HG03432 (cell line): Measurements from ENCODE around the gene ZDHHC12.
"Not testable (repeated sequence)": the region's sequence is repeated elsewhere in the genome, so short reads cannot be mapped to it uniquely, and the experiment has no call there.

Source experiments
- ATAC-seq: cut with Tn5 transposase; IDR thresholded peaks from one replicate; pipeline ENCODE4 v1.9.1; 2021; ENCODE audit warnings: mild to moderate bottlenecking, moderate library complexity; ENCODE audit not compliant: unreplicated experiment

ZDHHC12 gene

GRCh38 chr9:128712451-128713410 is 11.2 kb downstream of the ZDHHC12 start:
- no peak for ATAC-seq

GRCh38 chr9:128707446-128707845 is 16.5 kb downstream of the ZDHHC12 start:
- no peak for ATAC-seq

- ATAC-seq: no peak
These were observed 17.1 kb downstream of the ZDHHC12 start for GRCh38 chr9:128706671-128707381.

- ATAC-seq: no peak
These were observed 17.9 kb downstream of the ZDHHC12 start for GRCh38 chr9:128706045-128706444.

GRCh38 chr9:128705051-128705965 is 18.6 kb downstream of the ZDHHC12 start:
- no peak for ATAC-seq

- no peak for ATAC-seq
These were observed 19.6 kb downstream of the ZDHHC12 start for GRCh38 chr9:128704356-128704670.

GRCh38 chr9:128703616-128704355 is 20.1 kb downstream of the ZDHHC12 start:
- ATAC-seq: no peak

GRCh38 chr9:128702949-128703615 is 20.8 kb downstream of the ZDHHC12 start:
- peak; percentile 16 for ATAC-seq

GRCh38 chr9:128702445-128702948 is 21.4 kb downstream of the ZDHHC12 start, which contains the start of gene PKN3:
Gene PKN3, plus strand, starts transcription at chr9:128702503. Its CDS starts 413 bp downstream, at chr9:128702916.
- peak; percentile 76 for ATAC-seq

- no peak for ATAC-seq
These were observed 22.6 kb downstream of the ZDHHC12 start for GRCh38 chr9:128701227-128701854.

GRCh38 chr9:128699096-128699795 is 24.7 kb downstream of the ZDHHC12 start:
- not testable (repeated sequence) for ATAC-seq

- no peak for ATAC-seq
These were observed 26.8 kb downstream of the ZDHHC12 start for GRCh38 chr9:128696923-128697707.

GRCh38 chr9:128694344-128694743 is 29.6 kb downstream of the ZDHHC12 start:
- ATAC-seq: no peak

- not testable (repeated sequence) for ATAC-seq
These were observed 30.2 kb downstream of the ZDHHC12 start for GRCh38 chr9:128693738-128694137.

GRCh38 chr9:128690684-128691034 is 33.3 kb downstream of the ZDHHC12 start:
- no peak for ATAC-seq

GRCh38 chr9:128689820-128690683 is 33.9 kb downstream of the ZDHHC12 start:
- ATAC-seq: peak; percentile 7

GRCh38 chr9:128689293-128689774 is 34.6 kb downstream of the ZDHHC12 start:
- peak; percentile 19 for ATAC-seq
